ENCODE measurements around the gene EFCAB6.

EFCAB6 gene

DNA sequence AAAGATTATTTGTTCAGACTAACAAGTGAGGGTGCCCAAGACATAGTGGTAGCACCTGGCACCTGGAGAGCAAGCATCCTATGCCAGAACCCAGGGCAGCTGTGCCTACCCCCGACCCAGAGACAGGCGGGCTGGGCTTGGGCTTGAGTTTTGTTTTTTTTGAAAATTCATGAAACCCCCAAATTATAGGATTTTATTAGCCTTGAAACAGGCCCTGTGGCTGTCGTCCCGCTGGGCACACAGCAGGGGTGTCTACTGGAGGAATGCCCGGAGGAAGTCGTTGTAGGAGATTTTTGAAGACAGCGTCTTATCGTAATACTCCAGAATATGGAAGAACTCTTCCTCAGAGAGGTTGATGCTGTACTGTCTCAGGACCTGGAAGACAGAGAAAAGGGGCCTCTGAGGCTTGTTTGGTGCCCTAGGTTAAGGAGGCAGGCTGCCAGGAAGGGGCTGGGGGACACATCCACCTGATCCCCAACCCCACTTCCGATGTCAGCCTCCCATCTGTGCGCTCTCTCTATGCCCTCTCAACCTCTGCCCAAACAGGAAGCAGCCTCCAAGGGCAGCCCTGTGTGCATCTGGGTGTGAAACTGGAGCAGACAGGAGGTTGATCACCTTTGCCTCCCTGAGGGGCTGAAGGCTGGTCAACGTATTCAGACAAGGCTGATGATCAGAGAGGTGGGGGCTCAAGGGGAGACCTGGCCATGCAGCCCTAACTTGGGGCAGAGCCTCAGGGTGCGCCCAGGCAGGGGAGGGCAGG lies 283.3 kb downstream of the EFCAB6 start:
- Histone ChIP-seq H3K9me3 (ENCODE audit: severe bottlenecking) (no peaks in the 10 kb centered on the region), H3K36me3 (ENCODE audit: low read depth) (no peaks in the 10 kb centered on the region), H3K4me3 (ENCODE audit: severe bottlenecking) (no peak overlapping the region), H3K27me3 (ENCODE audit: insufficient read depth, poor library complexity, severe bottlenecking) (no peaks in the 10 kb centered on the region), H3K27ac (ENCODE audit: poor library complexity, severe bottlenecking) (no peak overlapping the region), H3K4me1 (ENCODE audit: insufficient read depth, poor library complexity, severe bottlenecking) (peaks cover 18% of the 10 kb centered on the region)
- no peak for DNase-seq (ENCODE audit: low spot score)
- TF ChIP-seq, protein P1, sequence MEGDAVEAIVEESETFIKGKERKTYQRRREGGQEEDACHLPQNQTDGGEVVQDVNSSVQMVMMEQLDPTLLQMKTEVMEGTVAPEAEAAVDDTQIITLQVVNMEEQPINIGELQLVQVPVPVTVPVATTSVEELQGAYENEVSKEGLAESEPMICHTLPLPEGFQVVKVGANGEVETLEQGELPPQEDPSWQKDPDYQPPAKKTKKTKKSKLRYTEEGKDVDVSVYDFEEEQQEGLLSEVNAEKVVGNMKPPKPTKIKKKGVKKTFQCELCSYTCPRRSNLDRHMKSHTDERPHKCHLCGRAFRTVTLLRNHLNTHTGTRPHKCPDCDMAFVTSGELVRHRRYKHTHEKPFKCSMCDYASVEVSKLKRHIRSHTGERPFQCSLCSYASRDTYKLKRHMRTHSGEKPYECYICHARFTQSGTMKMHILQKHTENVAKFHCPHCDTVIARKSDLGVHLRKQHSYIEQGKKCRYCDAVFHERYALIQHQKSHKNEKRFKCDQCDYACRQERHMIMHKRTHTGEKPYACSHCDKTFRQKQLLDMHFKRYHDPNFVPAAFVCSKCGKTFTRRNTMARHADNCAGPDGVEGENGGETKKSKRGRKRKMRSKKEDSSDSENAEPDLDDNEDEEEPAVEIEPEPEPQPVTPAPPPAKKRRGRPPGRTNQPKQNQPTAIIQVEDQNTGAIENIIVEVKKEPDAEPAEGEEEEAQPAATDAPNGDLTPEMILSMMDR (IDR thresholded peaks at IDR 0.05; ENCODE audit: poor library complexity, severe bottlenecking), result no peak
- no peak for ATAC-seq (ENCODE audit: low read depth)

DNA sequence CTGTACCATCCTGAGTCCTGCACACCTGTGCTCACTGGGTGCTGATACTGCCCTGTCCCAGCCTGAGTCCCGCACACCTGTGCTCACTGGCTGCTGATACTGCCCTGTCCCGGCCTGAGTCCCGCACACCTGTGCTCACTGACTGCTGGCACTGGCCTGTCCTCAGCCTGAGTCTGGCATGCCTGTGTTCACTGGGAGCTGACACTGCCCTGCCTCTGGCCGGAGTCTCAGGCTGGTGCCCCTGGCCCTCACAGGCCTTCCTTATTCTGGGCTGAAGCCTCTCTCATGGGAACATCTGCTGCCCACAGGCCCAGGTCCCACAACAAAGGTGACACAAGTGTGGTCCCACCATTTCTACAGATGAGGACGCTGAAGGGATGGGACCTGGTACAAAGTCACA lies 285.2 kb downstream of the EFCAB6 start:
- ATAC-seq (ENCODE audit: low read depth) (no peak), DNase-seq (ENCODE audit: low spot score) (no peak)
- no peaks in the 10 kb centered on the region for H3K36me3 ChIP-seq (ENCODE audit: low read depth)
- H3K9me3 ChIP-seq (ENCODE audit: severe bottlenecking), result no peaks in the 10 kb centered on the region
- H3K4me1 ChIP-seq (ENCODE audit: insufficient read depth, poor library complexity, severe bottlenecking), result peaks cover 22% of the 10 kb centered on the region
- H3K27ac ChIP-seq (ENCODE audit: poor library complexity, severe bottlenecking), result no peak overlapping the region
- TF ChIP-seq, protein P1 (IDR thresholded peaks at IDR 0.05; ENCODE audit: poor library complexity, severe bottlenecking), result no peak
- H3K4me3 ChIP-seq (ENCODE audit: severe bottlenecking), result no peak overlapping the region
- H3K27me3 ChIP-seq (ENCODE audit: insufficient read depth, poor library complexity, severe bottlenecking), result no peaks in the 10 kb centered on the region

DNA sequence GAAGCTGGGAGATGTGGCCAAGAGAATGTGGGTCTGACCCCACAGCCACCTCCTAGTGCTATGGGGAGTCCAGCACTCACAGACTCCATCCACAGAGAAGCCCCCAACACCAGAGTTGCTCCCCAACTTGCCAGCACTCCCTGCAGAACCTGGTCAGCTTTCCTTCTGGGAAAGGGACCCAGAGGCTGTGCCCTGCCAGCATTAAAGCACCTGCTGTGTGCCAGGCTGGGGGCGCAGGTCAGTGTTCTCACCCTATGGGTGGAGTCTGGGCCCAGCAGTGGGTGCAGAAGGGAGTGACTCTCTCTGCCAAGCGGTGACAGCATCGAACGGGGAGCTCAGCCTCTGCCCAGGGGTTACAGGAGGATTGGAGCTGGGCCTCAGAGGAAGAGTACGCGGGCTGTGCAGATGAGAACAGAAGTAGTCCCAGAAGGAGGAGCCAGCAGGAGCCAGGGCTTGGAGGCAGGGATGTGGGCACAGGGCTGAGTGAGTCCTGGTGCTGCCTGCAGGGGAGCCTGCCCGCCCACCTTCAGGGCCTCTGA lies 285.9 kb downstream of the EFCAB6 start:
- H3K27ac ChIP-seq (ENCODE audit: poor library complexity, severe bottlenecking), result no peak overlapping the region
- peaks cover 27% of the 10 kb centered on the region for H3K4me1 ChIP-seq (ENCODE audit: insufficient read depth, poor library complexity, severe bottlenecking)
- ATAC-seq (ENCODE audit: low read depth) (no peak), DNase-seq (ENCODE audit: low spot score) (no peak)
- TF ChIP-seq, protein P1 (IDR thresholded peaks at IDR 0.05; ENCODE audit: poor library complexity, severe bottlenecking), result no peak
- H3K4me3 ChIP-seq (ENCODE audit: severe bottlenecking), result no peak overlapping the region
- no peaks in the 10 kb centered on the region for H3K9me3 ChIP-seq (ENCODE audit: severe bottlenecking)
- no peaks in the 10 kb centered on the region for H3K36me3 ChIP-seq (ENCODE audit: low read depth)
- no peaks in the 10 kb centered on the region for H3K27me3 ChIP-seq (ENCODE audit: insufficient read depth, poor library complexity, severe bottlenecking)

DNA sequence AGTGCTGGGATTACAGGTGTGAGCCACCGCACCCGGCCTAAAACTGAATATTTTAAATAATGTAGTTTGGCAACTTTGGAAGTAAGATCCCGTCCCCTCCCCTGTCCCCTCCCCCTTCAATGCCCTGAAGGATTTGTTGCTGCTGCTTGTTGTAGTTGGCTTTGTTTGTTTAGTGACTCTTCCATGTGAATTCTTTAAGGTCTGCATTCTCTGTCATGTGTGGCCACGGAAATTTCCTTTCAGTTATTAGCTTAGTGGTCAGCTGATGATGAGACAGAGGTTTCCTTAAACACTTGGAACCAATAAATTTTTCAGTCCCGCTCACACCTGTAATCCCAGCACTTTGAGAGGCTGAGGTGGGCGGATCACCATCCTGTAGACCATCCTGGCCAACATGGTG lies 290.4 kb downstream of the EFCAB6 start:
- TF ChIP-seq, protein P1 (IDR thresholded peaks at IDR 0.05; ENCODE audit: poor library complexity, severe bottlenecking), result no peak
- peaks cover 15% of the 10 kb centered on the region for H3K4me1 ChIP-seq (ENCODE audit: insufficient read depth, poor library complexity, severe bottlenecking)
- DNase-seq (ENCODE audit: low spot score), result no peak
- peak; percentile 89 for ATAC-seq (ENCODE audit: low read depth)
- no peak overlapping the region for H3K4me3 ChIP-seq (ENCODE audit: severe bottlenecking)
- no peaks in the 10 kb centered on the region for H3K9me3 ChIP-seq (ENCODE audit: severe bottlenecking)
- H3K27ac ChIP-seq (ENCODE audit: poor library complexity, severe bottlenecking), result no peak overlapping the region
- H3K27me3 ChIP-seq (ENCODE audit: insufficient read depth, poor library complexity, severe bottlenecking), result no peaks in the 10 kb centered on the region
- no peaks in the 10 kb centered on the region for H3K36me3 ChIP-seq (ENCODE audit: low read depth)

GRCh38 chr22:43520632-43521039 lies 291.5 kb downstream of the EFCAB6 start:
- TF ChIP-seq, protein P1 (IDR thresholded peaks at IDR 0.05; ENCODE audit: poor library complexity, severe bottlenecking), result no peak
- DNase-seq (ENCODE audit: low spot score) (no peak), ATAC-seq (ENCODE audit: low read depth) (no peak)
- H3K9me3 ChIP-seq (ENCODE audit: severe bottlenecking), result no peaks in the 10 kb centered on the region
- H3K36me3 ChIP-seq (ENCODE audit: low read depth), result no peaks in the 10 kb centered on the region
- no peaks in the 10 kb centered on the region for H3K27me3 ChIP-seq (ENCODE audit: insufficient read depth, poor library complexity, severe bottlenecking)
- peaks cover 13% of the 10 kb centered on the region for H3K4me1 ChIP-seq (ENCODE audit: insufficient read depth, poor library complexity, severe bottlenecking)
- H3K27ac ChIP-seq (ENCODE audit: poor library complexity, severe bottlenecking), result no peak overlapping the region
- no peak overlapping the region for H3K4me3 ChIP-seq (ENCODE audit: severe bottlenecking)
